ENCODE measurements around the gene ZNF324B. TPM values are rescaled to one million over a fixed set of nuclear protein-coding genes. Genes with fewer than 3 reads are reported as not detected.

Gene ZNF324B
- total and polyA plus RNA-seq, 2 of the 8 experiments (the other 6 are each of a cell fraction or from before 2014, with no cell fraction given), result 2.9 to 6.0 TPM

- Histone ChIP-seq H3K14ac (ENCODE audit: insufficient read length) (no peak overlapping the region), H3K36me3 (ENCODE audit: control insufficient read depth in 2 of 4, insufficient read depth in 4 of 4, low read length in 3 of 4) (no peaks in the 10 kb centered on the region), H2AK5ac (ENCODE audit: low read depth, low read length) (no peak overlapping the region; the same call in 1 of the 2 replicates), H2BK20ac (ENCODE audit: low read length) (no peak overlapping the region), H3K23ac (ENCODE audit: insufficient read length) (no peak overlapping the region), H3K79me1 (ENCODE audit: low read depth, low read length) (0 out of 2 replicates have a peak, but pooled peaks cover 5% of the 10 kb centered on the region), H3K4me3 (ENCODE audit: extremely low read depth in 1 of 4, insufficient read depth in 2 of 4, low read depth in 3 of 4, low read length in 4 of 4) (peak overlapping the region; percentile 76 to 85 (median 80)), H4K8ac (ENCODE audit: extremely low read depth, insufficient read depth, low read length) (no peak overlapping the region; the same call in 1 of the 2 replicates), H3K9me3 (ENCODE audit: insufficient read depth in 2 of 2, low read depth in 1 of 2, low read length in 1 of 2) (no peaks in the 10 kb centered on the region), H3K4ac (replicated peaks; ENCODE audit: insufficient read length, low read depth, low read length) (peak overlapping the region; percentile 23), H2BK120ac (replicated peaks; ENCODE audit: low read depth, low read length) (no peak overlapping the region), H3K56ac (replicated peaks; ENCODE audit: insufficient read length, low read depth, low read length) (no peak overlapping the region), H4K91ac (replicated peaks; ENCODE audit: insufficient read length, low read length) (no peak overlapping the region), H2BK12ac (ENCODE audit: low read depth, low read length) (no peak overlapping the region), H3K18ac (ENCODE audit: extremely low read depth, low read length) (peak overlapping the region; percentile 60; the same call in 1 of the 2 replicates), H3K9ac (replicated peaks in 1 of 4; ENCODE audit: extremely low read depth in 1 of 4, low read depth in 3 of 4, low read length in 3 of 4) (peak overlapping the region in 1 of 4 experiments; percentile 71; a peak in 1 of 7 replicates), H4K5ac (ENCODE audit: insufficient read length, low read depth, low read length) (no peak overlapping the region), H3K27ac (ENCODE audit: low read depth, low read length) (no peak overlapping the region), H3K79me2 (ENCODE audit: control insufficient read depth in 1 of 2, insufficient read depth in 2 of 2, low read length in 2 of 2) (no peaks in the 10 kb centered on the region), H3K4me2 (ENCODE audit: insufficient read depth in 1 of 2, low read depth in 2 of 2, low read length in 2 of 2) (peak overlapping the region; percentile 92 to 94), H2AFZ (ENCODE audit: low read length) (peak overlapping the region; percentile 74; the same call in 1 of the 2 replicates), H2BK5ac (ENCODE audit: low read depth, low read length) (no peak overlapping the region), H4K20me1 (replicated peaks in 1 of 2; ENCODE audit: control insufficient read depth in 1 of 2, insufficient read depth in 2 of 2, low read length in 2 of 2) (no peaks in the 10 kb centered on the region), H3K27me3 (replicated peaks in 1 of 4; ENCODE audit: control insufficient read depth in 3 of 4, extremely low read depth in 1 of 4, insufficient read depth in 3 of 4, low read length in 3 of 4) (peaks cover 0 to 7% (median 1%) of the 10 kb centered on the region in 4 experiments; a peak in 2 of 7 replicates), H3K23me2 (ENCODE audit: low read depth, low read length) (peaks cover 14% of the 10 kb centered on the region), H3K4me1 (replicated peaks in 1 of 4; ENCODE audit: control insufficient read depth in 3 of 4, insufficient read depth in 4 of 4, low read length in 3 of 4) (peaks cover 0 to 18% (median 9%) of the 10 kb centered on the region in 4 experiments; a peak in 5 of 7 replicates), H2BK15ac (ENCODE audit: low read length) (no peak overlapping the region)
- peak in 1 of 2 experiments; percentile 58 for DNase-seq (ENCODE audit: low read depth in 1 of 2, low spot score in 2 of 2)
- 23% methylated on average over 27 of the region's 34 CpGs; no CpG with 5 or more reads in 1 of the 2 experiments for WGBS, 2 experiments (ENCODE audit: extremely low coverage in 1 of 2, insufficient coverage in 1 of 2, insufficient read length in 1 of 2, insufficient replicate concordance in 2 of 2, low coverage in 1 of 2, low lambda C conversion rate in 2 of 2, missing lambda C conversion rate in 1 of 2)
- ChIA-PET CTCF (ENCODE audit: partially characterized antibody) (no interaction called here), POLR2A (ENCODE audit: partially characterized antibody) (interaction anchor here (0.7 to 1.6 kb wide), 15 partner anchors 9 to 134 kb away, joined by 3 to 14 read pairs (median 3); partner anchors contain the start of genes RNF225, ZNF132, ZNF324B and ZSCAN22)
- no peak for FAIRE-seq
- TF ChIP-seq SP2 (IDR thresholded peaks at IDR 0.05; ENCODE audit: low read length), result no peak
- TF ChIP-seq TBP (IDR thresholded peaks at IDR 0.05; ENCODE audit: low read depth, low read length), result no peak
- TF ChIP-seq GTF2F1 (IDR thresholded peaks at IDR 0.05; ENCODE audit: borderline replicate concordance, low read depth, low read length), result no peak
- TF ChIP-seq CBX8 (IDR thresholded peaks at IDR 0.05; ENCODE audit: borderline replicate concordance, low read depth, low read length), result no peak
- TF ChIP-seq RXRA (IDR thresholded peaks at IDR 0.05; ENCODE audit: insufficient read depth, low read depth, low read length), result no peak
- TF ChIP-seq JUND (IDR thresholded peaks at IDR 0.05; ENCODE audit: low read length), result no peak
These were observed 42.2 kb upstream of the ZNF324B start for GRCh38 chr19:58409010-58409790.

All from H1 (cell line).